ENCODE results near the gene OR56A1.

DNA sequence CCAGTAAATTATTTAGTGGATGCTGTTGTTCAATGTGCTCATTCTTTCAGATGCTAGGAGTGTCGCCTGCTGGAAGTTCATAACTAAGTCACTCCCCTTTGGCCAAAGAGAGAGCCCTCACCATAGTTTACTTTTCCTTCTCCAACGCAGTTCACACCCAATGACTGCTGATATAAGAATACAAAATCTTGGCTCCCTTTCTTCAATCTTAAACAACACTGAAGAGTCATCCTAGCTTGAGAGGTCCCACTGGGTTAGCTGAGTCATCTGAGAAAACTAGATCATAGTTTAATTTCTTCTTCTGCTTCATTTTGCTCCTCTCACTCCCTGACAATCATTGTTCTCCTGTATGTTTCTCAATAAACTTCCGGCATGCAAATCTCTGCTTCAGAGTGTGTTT is 38.4 kb downstream of the OR56A1 start:
- TF ChIP-seq CTCF (conservative IDR thresholded peaks at IDR 0.05; ENCODE audit: low read length) (no peak), EZH2phosphoT487 (IDR thresholded peaks at IDR 0.05; ENCODE audit: borderline replicate concordance) (no peak)
